NCI-H1930 (cell line): Measurements from ENCODE around the gene GPRIN3.

Experiments used
- DNase-seq, 2 experiments: peaks; one replicate each; lab custom pipeline; 2025; lab: John Stamatoyannopoulos, UW

Gene GPRIN3

DNA sequence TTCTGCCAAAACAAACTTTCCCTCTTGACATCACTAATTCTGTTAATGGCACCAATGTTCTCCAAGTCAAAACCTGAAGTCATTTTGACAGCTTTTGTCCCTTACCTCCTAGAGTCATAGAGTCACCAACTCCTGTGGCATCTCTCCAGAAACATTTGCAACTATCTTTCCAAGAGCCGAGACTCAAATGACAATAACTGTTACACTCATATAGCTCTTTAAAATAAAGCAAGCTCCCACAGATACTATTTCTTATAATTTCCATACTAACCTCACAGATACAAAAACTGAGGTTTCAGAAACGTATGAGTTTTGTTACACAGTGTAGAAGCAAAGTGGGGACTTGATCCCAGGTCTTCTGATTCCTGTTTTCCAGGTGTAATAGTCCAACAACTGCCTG lies 18.3 kb downstream of the GPRIN3 start:
- no peak for DNase-seq

DNA sequence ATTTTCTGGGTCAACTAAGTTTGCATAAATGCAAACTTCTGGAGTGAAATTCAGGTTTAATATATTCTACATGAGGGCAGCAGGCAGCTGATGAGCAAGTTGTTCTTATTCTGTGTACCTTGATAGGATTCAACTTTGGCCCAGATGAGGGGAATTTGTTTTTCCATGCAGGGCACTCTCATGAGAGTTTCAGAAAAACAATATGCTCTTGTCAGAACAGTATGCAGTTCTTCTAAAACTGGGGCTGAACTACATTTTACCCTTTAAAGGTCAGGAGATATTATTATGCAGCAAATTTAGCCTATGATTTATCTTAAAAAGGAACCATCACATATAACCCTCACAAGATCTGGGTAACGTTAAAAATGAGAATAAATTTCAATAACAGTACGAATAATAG lies 19.2 kb downstream of the GPRIN3 start:
- DNase-seq = no peak

DNA sequence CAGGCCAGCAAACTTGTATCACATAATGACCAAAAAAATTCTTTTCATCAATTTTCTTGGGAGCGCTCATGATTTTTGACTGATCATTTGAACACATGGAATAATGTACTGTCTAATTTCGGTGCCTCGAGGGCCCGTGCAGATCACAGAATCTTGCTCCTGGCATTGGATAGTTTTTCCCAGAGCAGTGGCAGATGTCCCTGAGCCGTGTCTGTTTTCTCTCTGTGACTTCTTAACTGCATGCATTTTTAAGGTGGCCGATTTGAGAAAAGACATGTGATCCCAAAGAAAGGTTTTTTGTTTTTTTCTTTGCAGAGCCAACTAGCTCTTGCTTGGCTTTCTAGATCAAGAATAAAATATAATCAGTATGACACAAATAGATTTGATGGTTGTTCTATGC lies 19.7 kb downstream of the GPRIN3 start:
- no peak for DNase-seq

DNA sequence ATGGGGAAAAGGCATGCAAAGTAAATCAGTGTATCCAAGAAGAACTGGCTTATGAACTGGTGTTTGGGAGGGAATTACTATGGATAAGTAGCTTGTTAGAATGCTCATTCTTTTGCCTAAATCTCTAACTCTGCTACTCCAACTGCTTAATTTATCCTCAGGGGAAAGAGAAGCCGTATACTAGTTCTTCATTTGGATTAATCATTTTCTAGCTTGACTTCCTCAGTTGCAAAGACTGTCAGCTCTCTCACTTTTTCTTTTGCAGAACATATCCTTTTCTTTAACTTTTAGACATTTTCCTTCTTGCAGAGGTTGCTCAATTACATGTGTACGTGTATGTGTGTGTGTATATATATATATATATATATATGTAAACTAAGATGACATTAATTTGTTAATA lies 21.9 kb downstream of the GPRIN3 start:
- no peak for DNase-seq

DNA sequence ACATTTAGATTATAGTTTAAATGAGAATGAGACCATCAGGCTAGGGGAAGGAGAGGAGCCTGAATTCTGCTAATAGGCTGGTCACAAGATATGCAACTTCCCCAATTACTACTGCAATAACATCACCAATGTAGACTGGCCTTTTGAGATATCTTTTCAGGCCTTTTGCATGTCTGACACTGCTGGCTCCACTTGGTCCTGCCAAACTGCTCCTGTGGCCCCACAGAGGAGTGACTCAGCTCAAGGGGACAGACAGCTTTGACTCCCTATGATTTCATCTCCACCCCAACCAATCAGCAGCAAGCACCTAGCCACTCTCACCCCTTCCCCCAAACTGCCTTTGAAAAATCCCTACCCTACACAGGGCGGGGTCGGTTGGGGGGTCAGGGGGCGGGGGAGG lies 22.8 kb downstream of the GPRIN3 start:
- DNase-seq = no peak

DNA sequence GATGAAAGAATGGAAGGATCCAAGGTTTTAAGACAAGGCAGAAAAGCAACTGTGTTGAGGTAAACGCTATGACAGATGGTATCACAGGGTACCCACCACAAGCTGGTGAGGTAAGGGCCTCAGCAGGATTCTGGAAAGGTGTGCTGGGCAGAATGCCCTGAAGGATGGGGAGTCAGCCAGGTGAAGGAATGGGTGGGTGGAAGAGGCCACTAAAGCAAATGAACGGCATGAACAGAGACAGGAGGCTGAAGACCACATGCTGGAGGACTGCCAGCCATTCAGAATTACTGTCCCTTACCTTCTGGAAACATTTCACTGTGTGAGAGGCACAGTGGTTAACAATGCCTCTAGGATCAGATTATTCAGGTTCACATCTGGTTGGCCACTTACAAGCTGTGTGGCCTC lies 23.6 kb downstream of the GPRIN3 start:
- no peak for DNase-seq

DNA sequence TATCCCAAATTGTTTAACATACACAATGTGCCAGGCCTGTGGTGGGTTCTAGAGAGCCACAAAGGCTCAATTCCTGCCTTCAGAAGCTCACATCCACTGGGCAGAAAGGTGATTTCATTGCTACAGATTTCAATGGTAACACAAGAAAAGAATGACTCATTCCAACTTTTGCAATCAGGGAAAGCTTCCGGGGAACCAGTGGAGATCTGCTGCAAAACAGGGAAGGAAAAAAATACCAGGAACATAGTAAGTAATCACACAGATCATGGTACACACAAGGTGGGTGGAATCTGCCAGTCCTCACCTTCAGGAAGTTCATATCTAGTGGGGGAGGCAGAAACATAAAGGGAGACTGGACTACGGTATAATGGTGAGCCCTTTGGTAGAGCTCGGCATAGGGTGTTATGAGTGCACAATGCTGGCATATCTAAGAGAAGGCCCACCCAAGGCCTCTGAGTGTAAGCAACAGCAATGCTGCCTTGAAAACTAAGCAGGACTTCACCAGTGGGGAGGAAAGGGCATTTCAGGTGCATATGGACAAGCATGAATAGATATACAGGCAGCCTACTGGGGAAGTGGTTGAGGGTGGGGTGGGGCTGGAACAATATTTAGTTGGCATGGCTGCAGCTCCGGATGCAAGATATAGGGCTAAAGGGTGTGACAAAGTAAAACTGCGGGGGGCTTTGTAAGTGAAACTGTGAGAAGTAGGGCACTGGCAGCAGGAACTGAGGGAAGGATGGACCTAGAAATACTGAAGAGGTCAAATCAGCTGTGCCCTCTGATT lies 24.2 kb downstream of the GPRIN3 start:
- no peak for DNase-seq

DNA sequence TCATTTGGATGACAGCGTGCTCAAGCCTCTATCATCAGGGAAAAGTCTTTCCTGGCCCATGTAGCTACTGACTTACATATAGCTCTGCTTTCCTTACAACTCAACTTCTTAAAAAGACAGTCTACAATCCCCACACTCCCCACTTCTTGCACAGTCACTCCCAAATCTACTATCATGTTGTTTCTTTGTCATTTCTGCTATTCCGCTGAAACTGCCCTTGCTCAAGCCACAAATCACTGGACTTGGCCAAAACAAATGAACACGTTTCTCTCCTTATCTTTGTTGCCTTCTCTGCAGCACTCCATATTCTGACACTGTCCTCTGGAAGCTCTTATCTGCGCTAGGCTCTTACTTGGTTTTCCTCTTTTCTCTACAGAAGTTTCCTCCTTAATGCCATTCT lies 28.2 kb downstream of the GPRIN3 start:
- no peak for DNase-seq

DNA sequence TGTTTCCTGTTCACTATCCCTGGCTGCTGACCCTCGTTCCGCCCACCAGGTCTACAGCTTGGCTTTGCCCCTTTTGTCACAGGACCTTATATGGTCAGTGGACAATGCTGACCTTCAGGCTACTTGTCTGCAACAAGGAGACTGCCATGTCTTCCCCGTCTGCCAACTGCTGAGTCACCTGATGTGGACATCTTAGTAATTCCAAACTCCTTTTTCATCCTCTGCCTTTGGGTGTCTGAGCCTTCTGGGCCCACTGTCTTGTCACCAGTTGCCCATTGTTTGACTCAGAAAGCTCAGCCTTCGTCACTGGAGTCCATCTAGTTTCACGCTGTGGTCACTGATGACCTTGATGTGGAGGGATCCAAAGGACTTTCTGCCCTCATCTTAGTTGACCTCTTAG lies 30.2 kb downstream of the GPRIN3 start:
- no peak for DNase-seq

DNA sequence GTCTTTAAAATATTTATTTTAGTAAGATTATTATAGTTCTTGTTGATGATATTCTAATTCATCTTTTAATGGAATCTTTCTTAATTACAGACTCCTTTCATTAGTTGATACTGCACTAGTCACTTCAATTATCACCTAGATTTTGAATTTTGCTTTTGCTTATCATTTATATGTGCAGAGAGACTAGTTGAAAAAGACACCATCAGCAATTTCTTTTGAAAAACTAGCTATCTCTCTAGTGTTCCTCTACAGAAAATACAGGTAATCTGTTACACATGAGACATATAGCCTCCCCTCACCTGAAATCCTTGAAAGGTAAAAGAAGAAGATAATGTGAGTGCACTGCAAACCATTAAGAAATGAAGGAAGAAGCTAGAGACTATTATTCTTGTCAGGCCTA lies 31.3 kb downstream of the GPRIN3 start:
- no peak for DNase-seq

DNA sequence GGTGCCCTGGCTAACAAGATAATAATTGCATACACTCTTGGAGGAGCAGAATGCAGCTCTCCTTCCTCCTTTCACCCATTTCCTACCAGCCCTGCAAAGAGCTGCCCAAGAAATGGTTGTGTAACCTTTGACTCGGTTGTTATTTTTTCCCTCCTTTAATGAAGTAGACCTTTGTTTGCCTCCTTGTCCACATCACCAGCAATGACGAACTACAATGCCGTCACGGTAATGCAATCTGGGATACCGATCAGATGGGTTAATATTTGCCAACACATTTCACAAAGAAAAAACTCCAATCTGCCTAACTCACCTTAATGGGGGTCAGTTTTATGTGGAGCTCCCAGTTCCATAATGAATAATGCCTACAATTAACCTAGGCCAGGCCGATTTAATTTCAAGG lies 32.0 kb downstream of the GPRIN3 start:
- DNase-seq = no peak

DNA sequence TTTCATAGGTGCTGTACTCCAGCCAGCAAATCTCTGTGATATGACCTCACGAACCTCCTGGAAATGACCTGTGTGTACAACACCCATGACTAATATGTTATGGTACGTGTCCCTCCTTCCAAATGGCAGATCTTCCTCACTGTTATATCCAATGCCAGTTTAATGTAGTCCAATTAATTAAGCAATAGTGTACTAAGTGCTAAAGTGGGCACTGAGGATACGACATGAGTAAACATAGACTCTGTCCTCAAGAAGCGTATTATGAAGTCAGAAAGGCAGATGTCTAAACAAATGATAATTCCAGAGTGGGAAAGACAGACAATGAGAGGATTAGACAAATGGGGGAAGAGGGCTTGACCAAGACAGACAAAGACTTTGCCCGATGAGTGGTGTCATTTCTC lies 33.9 kb downstream of the GPRIN3 start:
- DNase-seq = no peak

DNA sequence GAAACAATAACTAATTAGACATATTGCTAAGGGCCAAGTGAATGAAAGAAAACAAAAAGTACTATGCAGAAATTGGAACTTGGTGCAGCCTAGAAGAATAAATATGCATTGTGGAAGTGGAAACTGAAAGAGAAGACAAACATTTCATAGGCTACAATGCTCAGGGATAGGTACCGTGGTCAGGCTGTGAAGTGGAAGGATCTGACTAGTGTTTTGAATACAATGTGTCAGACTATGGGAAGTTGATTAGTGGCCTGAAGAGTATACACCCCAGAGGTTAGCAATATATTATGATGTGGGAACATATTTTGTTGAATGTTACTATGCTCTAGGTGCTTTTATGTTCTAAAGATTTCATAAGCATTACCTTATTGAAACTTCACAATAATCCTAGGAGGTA lies 36.8 kb downstream of the GPRIN3 start:
- no peak for DNase-seq

DNA sequence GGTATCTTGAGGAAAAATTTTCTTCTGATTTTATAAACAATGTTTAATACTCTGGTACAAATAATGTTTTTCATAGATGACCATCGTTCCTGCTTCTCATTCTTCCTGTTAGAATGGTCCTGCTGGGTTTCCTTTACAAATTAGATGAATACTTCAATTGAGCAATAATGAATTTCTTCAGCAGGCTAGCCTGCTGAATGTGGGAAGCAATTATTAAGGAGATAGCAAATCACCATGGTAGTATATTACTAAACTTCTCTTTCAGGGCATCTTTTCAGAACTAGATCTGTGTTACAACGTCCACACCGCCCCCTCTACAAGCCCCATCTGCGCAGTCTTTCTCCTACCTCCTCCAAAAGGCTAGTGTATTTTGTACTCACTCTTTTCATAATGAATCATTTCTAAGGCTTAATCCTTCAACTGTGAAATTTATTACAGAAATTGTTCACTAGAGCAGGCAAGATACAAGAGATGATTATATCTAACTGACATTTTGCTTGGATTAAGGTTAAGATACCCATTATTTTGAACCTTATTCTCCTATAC lies 38.4 kb downstream of the GPRIN3 start:
- no peak for DNase-seq

DNA sequence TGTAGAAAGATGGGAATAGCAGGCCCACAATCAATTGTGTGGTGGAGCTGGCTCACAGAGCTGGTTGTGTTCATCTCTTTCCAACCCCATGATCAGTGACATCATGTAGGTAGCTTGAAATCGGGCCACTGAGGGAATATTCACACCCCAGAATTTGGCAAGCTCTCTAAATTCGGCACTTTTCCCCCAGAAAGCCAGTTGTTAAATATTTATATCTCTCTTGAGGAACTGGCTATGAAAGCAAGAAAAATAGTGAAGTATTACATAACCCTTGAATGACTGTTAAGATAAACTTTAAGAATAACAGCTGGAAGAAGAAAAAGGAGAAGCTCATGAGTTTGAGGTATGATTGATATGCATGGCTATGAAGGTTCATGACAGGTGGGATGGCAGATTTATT lies 38.9 kb downstream of the GPRIN3 start:
- DNase-seq = no peak

DNA sequence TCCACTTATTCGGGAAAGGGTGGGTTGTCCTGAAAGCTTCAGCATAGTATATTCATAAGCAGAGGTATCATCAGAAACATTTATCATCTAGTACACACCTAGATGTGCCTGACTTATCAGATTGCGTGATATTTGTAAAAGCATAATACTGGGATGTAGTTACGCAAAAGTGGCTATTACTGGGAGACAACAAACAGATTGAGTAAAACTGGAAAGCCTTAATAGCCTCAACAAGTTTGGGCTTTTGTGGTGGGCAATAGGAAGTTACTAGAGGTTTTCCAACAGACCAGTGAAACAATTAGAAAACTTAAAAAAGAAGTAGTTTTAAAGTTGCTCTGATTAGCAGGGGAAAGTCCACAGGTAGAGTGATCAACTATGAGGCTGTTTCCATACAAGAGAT lies 39.8 kb downstream of the GPRIN3 start:
- DNase-seq = no peak

DNA sequence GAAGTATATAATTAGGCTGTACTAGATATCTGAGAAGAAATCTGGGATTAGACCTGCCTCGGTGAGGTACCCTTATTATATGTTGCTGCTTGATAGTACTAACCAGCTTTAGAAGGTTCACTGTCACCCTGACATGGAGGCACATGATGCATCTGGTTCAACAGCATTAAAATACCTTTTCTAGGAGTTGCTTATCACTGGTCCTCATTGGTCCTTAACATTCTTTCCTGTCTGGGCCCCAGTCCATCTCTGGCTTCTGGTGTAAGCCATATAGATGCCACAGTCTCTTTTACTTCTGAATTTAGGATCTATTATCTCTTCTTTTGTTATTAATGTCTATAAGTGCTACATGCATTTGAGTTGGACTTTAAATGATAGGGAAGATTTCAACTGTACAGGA lies 40.2 kb downstream of the GPRIN3 start:
- DNase-seq = no peak

DNA sequence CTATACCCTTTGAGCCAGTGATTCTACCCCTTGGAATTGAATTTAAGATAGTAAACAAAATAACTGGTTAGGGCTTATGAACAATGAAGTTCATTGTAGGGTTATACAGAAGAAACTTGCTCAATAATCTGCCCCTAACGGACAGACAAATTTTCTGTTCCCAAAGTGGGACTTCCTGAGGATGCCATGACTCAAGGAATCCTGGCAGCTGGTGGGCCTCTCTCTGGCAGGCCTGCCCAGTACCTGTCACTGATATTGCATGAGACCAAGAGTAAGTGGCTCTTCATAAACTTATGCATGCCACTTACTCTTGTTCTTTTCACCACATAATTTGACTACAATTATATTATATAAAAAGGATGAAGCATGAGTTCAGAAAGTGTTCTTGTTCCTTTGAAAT lies 41.5 kb downstream of the GPRIN3 start:
- no peak for DNase-seq

DNA sequence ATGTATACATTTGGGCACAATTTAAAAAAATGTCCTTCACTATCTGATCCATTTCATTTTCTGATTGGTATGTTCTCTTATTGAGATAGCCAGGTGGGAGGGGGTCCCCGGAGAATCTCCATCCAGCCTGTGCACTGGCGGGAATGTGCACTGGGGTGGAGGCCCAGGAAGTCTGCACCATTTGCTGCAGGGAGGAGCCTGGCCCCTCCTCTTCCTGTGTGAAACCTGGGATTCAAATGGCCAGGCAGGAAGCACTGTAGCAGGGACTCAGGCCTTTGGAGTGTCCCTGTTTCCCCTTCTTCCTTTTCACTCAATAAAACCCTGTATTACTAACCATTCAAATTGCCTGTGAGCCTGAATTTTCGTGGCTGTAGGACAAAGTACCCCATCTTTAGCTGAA lies 44.3 kb downstream of the GPRIN3 start:
- DNase-seq = no peak

DNA sequence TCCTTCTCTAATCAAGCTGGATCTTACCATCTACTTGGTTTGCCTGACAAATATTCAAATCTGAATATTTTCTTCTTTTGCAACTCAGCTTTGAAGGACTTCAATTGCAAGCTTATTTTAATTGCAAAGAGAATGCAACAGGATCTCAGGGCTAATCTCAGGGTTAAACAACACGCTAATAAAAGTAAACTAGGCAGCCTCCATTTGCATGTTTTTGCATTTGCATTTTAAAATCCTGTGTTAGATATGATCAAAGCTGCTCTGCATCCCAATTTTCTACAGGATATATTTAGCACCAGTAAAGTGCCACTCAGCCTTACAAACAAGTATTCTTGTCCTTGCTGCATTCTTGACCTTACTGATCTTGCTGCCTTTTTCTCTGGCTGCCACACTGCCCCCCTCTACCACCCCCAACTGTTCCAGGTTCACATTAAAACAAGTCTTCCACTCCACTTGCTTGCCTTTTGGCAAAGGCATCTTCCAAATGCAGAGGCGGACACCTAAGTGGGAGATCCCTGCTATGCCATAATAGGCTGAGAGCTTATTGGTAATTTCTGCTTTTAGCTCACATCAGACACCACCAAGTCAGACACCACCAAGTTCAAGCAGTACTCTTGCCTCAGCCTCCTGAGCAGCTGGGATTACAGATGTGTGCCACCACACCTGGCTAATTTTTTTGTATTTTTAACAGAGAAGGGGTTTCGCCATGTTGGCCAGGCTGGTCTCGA lies 48.1 kb downstream of the GPRIN3 start:
- no peak for DNase-seq

DNA sequence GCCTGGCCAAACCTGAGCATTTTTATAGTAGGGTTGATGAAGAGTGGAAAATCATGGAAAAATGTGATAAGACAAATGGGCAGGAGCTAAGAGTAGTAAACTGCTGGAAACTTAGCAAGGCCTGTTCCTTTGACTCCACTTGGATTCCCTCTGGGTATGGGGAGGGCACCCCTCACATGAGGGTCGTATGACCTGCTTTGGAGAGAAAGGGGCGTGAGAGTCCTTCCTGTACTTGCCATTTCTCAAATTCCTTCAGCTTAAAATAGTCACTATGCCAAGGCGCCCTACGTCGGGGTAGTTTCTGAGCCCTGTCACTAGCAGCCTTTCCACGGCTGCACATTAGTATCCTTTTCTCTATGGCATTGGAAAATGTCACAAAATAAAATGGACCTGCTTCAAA lies 49.1 kb downstream of the GPRIN3 start:
- DNase-seq = no peak

DNA sequence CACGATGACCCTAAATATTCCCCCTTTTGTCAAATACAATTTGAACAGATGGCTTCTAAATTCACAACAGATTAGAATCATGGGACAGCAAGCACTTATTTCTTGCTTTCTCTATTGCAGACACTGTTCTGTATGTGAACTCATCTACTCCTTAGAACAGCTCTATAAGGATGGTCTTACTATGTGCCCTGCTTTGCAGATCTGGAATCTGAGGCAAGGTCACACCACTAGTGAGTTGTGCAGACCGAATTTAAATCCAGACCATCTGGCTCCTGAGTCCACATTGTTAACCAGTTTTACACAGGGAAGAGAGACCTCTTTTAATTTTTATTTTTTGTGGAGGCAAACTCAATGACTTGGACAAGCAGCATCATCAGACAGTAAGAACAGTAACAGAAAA lies 50.2 kb downstream of the GPRIN3 start:
- no peak for DNase-seq

DNA sequence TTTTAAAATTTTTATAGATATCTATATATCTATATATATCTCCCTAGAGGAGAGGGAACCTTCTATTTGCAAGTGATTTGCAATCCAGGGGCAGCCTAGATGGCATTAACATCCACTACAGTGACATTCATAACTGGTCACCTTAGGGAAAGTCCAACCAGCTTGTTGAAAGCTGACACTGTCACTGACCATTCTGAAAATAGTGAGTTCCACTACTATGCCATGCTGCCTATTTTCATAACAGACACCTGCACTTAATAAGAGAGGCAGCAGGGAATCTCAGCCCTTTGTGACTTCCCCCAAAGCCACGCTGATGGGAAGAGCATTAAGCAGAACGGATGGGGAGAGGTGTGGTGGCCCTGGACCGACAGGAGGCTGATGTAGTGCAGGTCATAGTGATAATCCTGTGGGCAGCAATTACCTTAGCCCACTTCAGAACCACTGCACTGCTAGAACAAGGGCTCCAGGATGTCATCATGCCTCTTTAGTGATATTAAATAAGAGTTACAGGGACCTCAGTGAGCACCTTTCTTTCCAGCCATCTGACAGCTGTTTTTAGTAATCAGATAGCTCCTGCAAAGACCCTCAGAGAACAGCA lies 51.3 kb downstream of the GPRIN3 start:
- no peak for DNase-seq
